ENCODE results near the gene NPAS4.
"Not testable (repeated sequence)": the region's sequence is repeated elsewhere in the genome, so short reads cannot be mapped to it uniquely, and the experiment has no call there.

The NPAS4 gene

DNA sequence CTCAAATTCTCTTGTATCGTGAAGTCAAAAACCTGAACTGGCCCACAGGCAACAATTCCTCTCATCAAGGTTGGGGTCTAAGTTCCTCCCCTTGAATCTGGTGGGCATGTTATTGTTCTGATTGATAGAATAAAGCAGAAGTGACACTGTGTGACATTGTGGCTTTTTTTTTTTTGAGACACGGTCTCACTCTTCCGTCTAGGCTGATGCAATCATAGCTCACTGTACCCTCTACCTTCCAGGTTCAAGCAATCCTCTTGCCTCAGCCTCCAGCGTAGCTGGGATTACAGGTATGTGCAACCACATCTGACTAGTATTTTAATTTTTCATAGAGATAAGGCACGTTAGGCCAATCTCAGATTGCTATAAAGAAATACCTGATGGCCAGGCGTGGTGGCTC lies 37.0 kb downstream of the NPAS4 start:
- TF ChIP-seq, protein P1, sequence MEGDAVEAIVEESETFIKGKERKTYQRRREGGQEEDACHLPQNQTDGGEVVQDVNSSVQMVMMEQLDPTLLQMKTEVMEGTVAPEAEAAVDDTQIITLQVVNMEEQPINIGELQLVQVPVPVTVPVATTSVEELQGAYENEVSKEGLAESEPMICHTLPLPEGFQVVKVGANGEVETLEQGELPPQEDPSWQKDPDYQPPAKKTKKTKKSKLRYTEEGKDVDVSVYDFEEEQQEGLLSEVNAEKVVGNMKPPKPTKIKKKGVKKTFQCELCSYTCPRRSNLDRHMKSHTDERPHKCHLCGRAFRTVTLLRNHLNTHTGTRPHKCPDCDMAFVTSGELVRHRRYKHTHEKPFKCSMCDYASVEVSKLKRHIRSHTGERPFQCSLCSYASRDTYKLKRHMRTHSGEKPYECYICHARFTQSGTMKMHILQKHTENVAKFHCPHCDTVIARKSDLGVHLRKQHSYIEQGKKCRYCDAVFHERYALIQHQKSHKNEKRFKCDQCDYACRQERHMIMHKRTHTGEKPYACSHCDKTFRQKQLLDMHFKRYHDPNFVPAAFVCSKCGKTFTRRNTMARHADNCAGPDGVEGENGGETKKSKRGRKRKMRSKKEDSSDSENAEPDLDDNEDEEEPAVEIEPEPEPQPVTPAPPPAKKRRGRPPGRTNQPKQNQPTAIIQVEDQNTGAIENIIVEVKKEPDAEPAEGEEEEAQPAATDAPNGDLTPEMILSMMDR (conservative IDR thresholded peaks at IDR 0.05; ENCODE audit: low read length) = no peak
- no peak for DNase-seq (ENCODE audit: low read depth)
- H3K4me3 ChIP-seq (ENCODE audit: low read length) = no peak overlapping the region

DNA sequence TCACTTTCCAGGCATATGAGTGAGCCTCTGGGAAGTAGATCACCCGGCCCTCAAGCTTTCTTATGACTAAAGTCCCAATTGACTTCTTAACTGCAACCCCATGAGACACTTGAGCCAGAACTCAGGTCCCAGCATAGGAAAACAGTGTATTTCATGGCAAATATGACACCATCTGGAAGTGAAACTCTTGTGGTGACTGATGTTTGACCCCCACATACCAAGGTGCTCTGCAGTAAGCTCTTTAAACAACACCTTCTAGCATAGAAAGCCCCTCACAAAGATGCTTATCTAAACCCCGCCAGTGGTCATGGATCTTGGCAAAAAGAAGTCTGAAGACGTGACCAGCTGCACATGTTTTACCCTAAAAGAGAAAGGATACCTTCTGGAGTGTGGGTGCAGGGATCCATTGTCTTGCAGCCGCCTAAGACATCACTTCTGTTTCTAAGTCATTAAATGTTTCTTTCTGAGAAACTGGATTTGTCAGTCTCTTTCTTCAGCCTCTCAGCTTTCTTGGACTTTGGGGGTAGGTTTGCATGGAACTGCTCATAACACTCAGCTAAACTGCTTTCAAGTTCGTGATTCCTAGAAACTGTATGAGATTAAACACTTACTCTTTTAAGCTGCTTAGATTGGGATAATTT lies 38.4 kb downstream of the NPAS4 start:
- DNase-seq (ENCODE audit: low read depth) = no peak
- TF ChIP-seq, protein P1 (conservative IDR thresholded peaks at IDR 0.05; ENCODE audit: low read length) = no peak
- H3K4me3 ChIP-seq (ENCODE audit: low read length) = no peak overlapping the region

DNA sequence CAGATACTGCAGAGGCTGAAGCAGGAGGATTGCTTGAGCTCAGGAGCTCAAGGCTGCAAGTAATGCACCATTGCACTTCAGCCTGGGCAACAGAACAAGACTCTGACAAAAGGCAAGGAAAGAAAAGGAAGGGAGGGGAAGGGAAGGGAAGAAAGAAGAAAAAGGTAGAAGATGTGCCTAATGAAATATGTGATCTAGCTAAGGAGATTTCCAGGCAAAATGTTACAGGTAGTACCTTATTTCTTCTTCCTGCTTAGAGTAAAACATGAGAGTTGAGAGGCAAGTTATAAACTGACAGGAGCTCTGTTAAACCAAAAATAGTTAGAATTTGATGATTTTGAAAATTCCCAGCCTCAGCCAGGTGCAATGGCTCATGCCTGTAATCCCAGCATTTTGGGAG lies 41.2 kb downstream of the NPAS4 start:
- no peak for DNase-seq (ENCODE audit: low read depth)
- no peak overlapping the region for H3K4me3 ChIP-seq (ENCODE audit: low read length)
- TF ChIP-seq, protein P1 (conservative IDR thresholded peaks at IDR 0.05; ENCODE audit: low read length) = no peak

DNA sequence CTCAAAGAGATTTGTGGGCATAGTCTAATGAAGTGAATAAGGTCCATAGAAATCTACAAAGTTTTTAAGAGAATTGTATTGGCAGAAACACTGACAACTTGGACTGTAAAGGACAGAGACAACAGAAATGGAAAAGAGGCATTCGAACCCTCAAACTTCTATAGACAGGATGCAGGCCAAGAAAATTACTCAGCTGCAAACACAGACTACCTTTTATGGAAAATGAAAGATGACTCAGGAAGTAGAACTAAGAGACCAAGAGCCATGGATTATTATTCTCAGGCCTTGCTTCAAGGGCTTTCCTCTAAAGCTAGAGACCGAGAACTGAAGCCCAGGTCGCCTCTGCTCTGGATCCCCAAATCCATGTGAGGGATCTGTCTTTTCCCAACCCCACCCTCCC lies 42.1 kb downstream of the NPAS4 start:
- H3K4me3 ChIP-seq (ENCODE audit: low read length) = no peak overlapping the region
- no peak for DNase-seq (ENCODE audit: low read depth)
- TF ChIP-seq, protein P1 (conservative IDR thresholded peaks at IDR 0.05; ENCODE audit: low read length) = no peak

DNA sequence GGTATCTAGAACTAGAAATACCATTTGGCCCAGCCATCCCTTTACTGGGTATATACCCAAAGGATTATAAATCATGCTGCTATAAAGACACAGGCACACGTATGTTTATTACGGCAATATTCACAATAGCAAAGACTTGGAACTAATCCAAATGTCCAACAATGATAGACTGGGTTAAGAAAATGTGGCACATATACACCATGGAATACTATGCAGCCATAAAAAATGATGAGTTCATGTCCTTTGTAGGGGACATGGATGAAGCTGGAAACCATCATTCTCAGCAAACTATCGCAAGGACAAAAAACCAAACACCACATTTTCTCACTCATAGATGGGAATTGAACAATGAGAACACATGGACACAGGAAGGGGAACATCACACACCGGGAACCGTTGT lies 43.3 kb downstream of the NPAS4 start:
- not testable (repeated sequence) for DNase-seq (ENCODE audit: low read depth); H3K4me3 ChIP-seq (ENCODE audit: low read length)

DNA sequence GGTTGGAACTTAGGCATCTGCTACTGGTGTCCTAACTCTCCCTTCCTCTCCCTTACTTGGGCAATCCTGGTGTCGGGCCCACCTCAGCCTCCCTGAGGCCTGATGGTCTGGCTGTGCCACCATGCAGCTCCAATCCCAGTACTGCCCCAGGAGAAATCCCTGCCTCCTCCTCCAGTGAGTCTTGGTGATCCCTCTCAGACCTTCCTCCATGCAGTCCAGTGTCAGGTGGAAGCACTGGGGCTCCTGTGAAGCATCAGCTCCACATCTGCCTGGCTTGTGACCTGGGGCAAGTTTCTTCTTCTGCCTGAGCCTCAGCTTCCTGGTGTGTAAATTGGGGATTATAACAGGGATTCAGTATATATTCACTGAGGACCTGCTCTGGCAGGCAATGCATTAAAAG lies 44.1 kb downstream of the NPAS4 start:
- no peak overlapping the region for H3K4me3 ChIP-seq (ENCODE audit: low read length)
- no peak for DNase-seq (ENCODE audit: low read depth)
- TF ChIP-seq, protein P1 (conservative IDR thresholded peaks at IDR 0.05; ENCODE audit: low read length) = no peak

DNA sequence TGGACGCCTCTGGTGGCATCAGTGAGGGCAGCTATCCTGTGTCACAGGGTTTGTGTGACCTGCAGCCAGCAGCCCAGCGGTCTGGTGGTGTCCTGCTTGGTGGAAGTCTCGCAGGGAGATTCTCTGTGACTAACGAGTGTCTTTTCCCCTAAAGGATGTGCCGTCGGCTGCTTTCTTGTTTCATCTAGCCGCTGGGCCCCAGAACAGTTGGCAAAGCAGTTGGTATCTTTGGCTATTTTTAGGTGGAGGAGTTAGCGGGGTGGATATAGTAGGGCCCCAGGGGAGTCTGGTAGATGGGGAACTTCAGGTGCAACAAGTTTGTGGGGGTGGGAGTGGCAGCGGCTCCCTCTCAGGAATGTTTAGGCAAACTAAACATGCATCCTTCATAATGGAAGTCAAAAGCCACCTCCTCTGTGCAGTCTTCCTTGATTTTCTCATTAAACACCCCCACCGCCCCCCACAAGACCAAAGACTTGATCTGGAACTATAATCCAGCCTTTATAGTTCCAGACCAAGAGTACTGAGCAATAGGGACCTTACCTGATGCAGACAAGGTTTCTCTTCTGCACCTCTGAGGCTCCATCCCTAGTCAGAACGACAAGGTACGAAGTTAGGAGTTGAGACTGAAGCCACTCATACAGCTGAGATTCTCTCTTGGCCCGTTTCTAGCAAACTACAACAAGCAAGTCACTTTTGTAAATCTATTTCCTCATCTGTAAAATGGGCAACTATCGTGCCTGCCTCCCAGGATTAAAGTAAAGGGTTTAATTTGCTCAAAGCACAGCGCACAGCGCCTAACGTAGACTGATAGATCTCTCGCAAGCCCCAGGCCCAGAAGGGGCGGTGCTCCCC lies 44.8 kb downstream of the NPAS4 start:
- peak overlapping the region; percentile 73 for H3K4me3 ChIP-seq (ENCODE audit: low read length)
- TF ChIP-seq, protein P1 (conservative IDR thresholded peaks at IDR 0.05; ENCODE audit: low read length) = no peak
- DNase-seq (ENCODE audit: low read depth) = no peak

All from AG10803 (cell line).